HG02943 (cell line): ENCODE data around the gene ALG14.
A peak's percentile ranks its signal among the peaks of the same experiment; 100 is the strongest.

Source experiments
- ATAC-seq: cut with Tn5 transposase; IDR thresholded peaks from one replicate; pipeline ENCODE4 v1.9.1; 2021; ENCODE audit warnings: mild to moderate bottlenecking, low read depth, moderate library complexity; ENCODE audit not compliant: unreplicated experiment

The ALG14 gene

GRCh38 chr1:94937820-94938219, 134.9 kb downstream of the ALG14 start:
- no peak for ATAC-seq

GRCh38 chr1:94936861-94937620, 135.7 kb downstream of the ALG14 start:
- ATAC-seq = no peak

GRCh38 chr1:94935476-94935875, 137.3 kb downstream of the ALG14 start:
- no peak for ATAC-seq

GRCh38 chr1:94935034-94935433, 137.7 kb downstream of the ALG14 start:
- ATAC-seq = no peak

- no peak for ATAC-seq
These were observed 138.2 kb downstream of the ALG14 start for GRCh38 chr1:94934551-94934950.

GRCh38 chr1:94931254-94931841, 141.4 kb downstream of the ALG14 start:
- no peak for ATAC-seq

- no peak for ATAC-seq
These were observed 143.2 kb downstream of the ALG14 start for GRCh38 chr1:94929351-94930217.

- ATAC-seq = no peak
These were observed 144.3 kb downstream of the ALG14 start for GRCh38 chr1:94928293-94928939.

- peak; percentile 18 for ATAC-seq
These were observed 145.2 kb downstream of the ALG14 start for GRCh38 chr1:94927405-94928175.

GRCh38 chr1:94926915-94927404, 145.8 kb downstream of the ALG14 start, which contains the start of gene CNN3:
Gene CNN3 (minus strand): TSS chr1:94927110. CDS start chr1:94926894, 216 bp downstream.
- peak; percentile 82 for ATAC-seq

- ATAC-seq = peak; percentile 29
These were observed 146.4 kb downstream of the ALG14 start for GRCh38 chr1:94926126-94926914.

- ATAC-seq = no peak
These were observed 147.1 kb downstream of the ALG14 start for GRCh38 chr1:94925561-94926125.

- no peak for ATAC-seq
These were observed 147.7 kb downstream of the ALG14 start for GRCh38 chr1:94925004-94925403.
